Measurements from ENCODE around the gene KCNIP4.
"Not testable (repeated sequence)": the region's sequence is repeated elsewhere in the genome, so short reads cannot be mapped to it uniquely, and the experiment has no call there.

The KCNIP4 gene

DNA sequence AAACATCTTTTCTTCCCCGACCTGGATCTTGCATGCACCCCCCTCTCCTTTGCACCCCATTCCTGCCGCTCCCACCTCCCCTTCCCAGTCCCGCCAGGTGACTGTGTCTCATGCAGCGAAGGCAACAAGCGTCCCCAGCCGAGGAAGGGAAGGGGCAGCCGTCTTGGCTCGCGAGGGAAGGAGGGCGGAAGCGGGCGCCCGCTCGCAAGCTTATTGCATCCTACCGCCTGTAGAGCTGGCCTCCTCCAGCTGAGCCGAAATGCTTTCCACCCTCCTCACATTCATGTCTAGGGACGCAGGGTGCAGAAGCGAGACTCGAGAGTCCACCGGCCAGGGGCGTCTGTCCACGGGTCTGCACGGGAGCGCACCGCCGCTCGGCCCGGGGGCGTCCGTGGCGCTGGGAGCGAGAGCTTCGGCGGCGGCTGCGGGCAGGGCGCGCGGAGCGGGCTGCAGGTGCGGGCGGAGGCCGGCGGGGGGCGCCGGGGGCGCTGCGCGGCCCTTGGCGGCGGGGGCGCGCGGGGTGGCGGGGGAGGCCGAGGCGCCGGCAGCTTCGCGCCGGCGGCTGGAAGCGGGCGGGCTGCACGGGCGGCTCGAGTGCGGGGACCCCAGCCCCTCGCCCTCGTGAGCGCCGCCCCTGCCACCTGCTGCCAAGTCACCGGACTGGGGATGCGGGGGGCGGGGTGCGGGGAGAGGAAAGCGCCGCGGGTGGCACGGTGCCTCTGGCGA is at the start of gene KCNIP4:
Gene KCNIP4 (minus strand): TSS at position 426 of the 726 bp plus-strand sequence.
- peak within 1 kb of the TSS; percentile 51 for H3K4me3 ChIP-seq (ENCODE audit: low read depth, low read length)
- TF ChIP-seq, protein P1, sequence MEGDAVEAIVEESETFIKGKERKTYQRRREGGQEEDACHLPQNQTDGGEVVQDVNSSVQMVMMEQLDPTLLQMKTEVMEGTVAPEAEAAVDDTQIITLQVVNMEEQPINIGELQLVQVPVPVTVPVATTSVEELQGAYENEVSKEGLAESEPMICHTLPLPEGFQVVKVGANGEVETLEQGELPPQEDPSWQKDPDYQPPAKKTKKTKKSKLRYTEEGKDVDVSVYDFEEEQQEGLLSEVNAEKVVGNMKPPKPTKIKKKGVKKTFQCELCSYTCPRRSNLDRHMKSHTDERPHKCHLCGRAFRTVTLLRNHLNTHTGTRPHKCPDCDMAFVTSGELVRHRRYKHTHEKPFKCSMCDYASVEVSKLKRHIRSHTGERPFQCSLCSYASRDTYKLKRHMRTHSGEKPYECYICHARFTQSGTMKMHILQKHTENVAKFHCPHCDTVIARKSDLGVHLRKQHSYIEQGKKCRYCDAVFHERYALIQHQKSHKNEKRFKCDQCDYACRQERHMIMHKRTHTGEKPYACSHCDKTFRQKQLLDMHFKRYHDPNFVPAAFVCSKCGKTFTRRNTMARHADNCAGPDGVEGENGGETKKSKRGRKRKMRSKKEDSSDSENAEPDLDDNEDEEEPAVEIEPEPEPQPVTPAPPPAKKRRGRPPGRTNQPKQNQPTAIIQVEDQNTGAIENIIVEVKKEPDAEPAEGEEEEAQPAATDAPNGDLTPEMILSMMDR (conservative IDR thresholded peaks at IDR 0.05; ENCODE audit: low read depth, low read length) = no peak
- DNase-seq (ENCODE audit: low read depth) = peak; percentile 23

DNA sequence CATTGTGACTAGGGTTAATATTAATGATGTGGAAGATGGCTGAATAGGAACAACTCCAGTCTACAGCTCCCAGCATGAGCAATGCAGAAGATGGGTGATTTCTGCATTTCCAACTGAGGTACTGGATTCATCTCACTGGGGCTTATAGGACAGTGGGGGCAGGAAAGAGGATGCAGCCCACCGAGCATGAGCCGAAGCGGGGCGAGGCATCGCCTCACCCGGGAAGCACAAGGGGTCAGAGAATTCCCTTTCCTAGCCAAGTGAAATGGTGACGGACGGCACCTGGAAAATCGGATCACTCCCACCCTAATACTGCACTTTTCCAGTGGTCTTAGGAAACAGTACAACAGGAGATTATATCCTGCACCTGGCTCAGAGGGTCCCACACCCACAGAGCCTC is 48.0 kb upstream of the KCNIP4 start:
- not testable (repeated sequence) for H3K4me3 ChIP-seq (ENCODE audit: low read depth, low read length); DNase-seq (ENCODE audit: low read depth)

DNA sequence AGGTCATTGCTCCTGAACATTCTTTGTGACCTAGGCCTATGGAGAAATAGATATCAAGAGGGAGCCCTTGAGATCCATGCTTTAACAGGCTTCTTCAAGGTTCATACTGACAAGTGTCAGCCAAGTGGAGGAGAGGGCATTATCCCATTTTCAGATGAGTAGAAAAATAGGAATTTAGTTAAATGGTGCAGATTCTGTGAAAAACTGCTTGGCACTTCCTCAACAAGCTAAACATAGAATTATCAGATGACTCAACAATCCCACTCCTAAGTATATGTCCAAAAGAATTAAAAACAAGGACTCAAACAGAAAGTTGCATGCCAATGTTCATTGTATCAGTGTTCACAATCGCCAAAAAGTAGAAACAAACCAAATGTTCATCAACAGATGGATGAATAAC is 43.8 kb upstream of the KCNIP4 start:
- DNase-seq (ENCODE audit: low read depth) = peak; percentile 4
- TF ChIP-seq, protein P1 (conservative IDR thresholded peaks at IDR 0.05; ENCODE audit: low read depth, low read length) = no peak
- H3K4me3 ChIP-seq (ENCODE audit: low read depth, low read length) = no peak overlapping the region

DNA sequence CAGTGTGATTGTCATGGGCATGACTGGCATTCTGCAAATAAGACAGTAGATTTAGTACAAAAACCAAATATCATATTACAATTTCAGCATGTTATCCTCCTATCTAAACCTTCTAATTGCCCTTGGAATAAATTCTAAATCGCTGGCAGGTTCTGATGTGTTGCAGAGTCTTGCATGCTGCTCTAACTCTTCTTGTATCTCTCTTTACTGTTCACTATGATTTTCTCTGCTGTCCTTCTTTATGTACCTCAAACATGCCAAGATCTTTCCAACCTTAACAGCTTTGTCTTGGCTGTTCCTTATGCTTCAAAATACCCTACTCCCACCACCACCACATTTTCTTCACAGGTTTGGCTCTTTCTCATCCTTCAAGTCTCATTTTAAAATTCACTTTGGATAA is 43.0 kb upstream of the KCNIP4 start:
- TF ChIP-seq, protein P1 (conservative IDR thresholded peaks at IDR 0.05; ENCODE audit: low read depth, low read length) = no peak
- DNase-seq (ENCODE audit: low read depth) = no peak
- H3K4me3 ChIP-seq (ENCODE audit: low read depth, low read length) = no peak overlapping the region

DNA sequence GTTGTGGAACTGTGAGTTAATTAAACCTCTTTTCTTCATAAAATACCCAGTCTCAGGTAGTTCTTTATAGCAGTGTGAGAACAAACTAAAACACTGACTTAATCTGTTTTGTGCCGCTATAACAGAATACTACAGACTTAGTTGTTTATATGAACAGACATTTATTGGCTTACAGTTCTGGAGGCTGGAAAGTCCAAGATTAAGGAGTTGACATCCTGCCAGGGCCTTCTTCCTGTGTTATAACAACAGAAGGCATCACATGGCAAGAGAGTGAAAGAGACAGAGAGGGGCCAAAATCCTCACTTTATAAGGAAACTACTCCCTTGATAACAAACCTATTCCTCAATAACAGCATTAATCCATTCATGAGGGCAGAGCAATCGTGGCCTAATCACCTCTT is 42.5 kb upstream of the KCNIP4 start:
- H3K4me3 ChIP-seq (ENCODE audit: low read depth, low read length) = no peak overlapping the region
- TF ChIP-seq, protein P1 (conservative IDR thresholded peaks at IDR 0.05; ENCODE audit: low read depth, low read length) = no peak
- peak; percentile 8 for DNase-seq (ENCODE audit: low read depth)

DNA sequence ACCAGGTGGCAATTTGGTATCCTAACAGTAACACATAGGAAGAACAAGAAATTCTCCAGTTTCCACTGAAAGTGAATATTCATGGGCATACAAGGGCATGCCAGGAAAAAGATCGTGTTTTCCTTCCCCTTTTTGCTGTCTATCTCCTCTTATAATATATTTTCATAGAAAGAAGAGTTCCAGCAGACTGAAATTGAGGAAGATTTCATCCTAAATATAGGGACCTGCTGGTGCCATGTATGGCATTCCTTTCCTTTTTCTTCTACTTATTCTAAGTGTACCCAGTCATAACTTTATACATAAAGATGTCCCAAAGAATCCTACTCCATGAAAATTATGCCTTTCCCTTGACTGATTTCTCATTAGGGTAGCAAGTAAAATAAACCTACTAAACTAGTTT is 40.8 kb upstream of the KCNIP4 start:
- TF ChIP-seq, protein P1 (conservative IDR thresholded peaks at IDR 0.05; ENCODE audit: low read depth, low read length) = no peak
- no peak for DNase-seq (ENCODE audit: low read depth)
- H3K4me3 ChIP-seq (ENCODE audit: low read depth, low read length) = no peak overlapping the region

DNA sequence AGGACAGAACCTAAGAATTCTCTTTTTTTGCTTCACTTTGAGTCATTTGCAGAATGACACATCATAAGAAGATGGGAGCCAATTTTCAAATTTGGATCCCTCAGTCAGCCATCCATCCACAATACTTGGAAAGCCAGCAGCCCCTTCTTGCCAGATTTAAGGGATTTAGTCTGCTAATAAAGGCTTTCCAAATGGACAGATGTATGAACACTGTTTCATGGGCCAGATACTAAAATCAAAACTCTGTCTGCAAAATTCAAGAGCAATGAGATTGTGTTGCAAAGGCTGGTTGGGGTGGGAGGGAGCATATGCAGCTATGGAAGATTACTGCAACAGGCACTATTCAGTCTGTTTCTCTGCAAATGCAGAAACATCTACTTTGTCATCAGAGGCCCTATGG is 37.7 kb upstream of the KCNIP4 start:
- DNase-seq (ENCODE audit: low read depth) = no peak
- H3K4me3 ChIP-seq (ENCODE audit: low read depth, low read length) = no peak overlapping the region
- TF ChIP-seq, protein P1 (conservative IDR thresholded peaks at IDR 0.05; ENCODE audit: low read depth, low read length) = no peak

Data from choroid plexus epithelial cell (primary cell).